ENCODE results near the gene SPR.

DNA sequence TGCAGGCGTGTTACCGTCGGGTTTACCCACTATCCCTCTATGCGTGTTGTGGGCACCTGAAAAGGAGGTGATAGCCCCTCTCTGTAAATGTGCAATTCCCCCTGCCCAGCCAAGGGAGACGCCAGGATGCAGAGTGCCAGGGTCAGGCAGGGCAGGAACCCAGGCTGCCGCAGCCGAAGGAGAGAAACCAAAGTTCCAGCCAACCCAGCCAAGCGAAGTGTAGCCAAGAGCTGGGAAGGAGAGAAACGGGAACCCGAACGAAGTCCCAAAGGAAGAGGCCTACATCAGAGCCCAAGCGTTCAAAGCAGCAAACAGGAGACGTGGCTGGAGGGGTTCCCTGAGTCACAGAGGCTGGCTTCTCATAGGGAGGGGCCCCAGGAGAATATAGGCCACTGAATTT, 24.2 kb upstream of the SPR start:
- TF ChIP-seq POLR2AphosphoS5 (IDR thresholded peaks at IDR 0.05) = no peak
- TF ChIP-seq, protein P1, sequence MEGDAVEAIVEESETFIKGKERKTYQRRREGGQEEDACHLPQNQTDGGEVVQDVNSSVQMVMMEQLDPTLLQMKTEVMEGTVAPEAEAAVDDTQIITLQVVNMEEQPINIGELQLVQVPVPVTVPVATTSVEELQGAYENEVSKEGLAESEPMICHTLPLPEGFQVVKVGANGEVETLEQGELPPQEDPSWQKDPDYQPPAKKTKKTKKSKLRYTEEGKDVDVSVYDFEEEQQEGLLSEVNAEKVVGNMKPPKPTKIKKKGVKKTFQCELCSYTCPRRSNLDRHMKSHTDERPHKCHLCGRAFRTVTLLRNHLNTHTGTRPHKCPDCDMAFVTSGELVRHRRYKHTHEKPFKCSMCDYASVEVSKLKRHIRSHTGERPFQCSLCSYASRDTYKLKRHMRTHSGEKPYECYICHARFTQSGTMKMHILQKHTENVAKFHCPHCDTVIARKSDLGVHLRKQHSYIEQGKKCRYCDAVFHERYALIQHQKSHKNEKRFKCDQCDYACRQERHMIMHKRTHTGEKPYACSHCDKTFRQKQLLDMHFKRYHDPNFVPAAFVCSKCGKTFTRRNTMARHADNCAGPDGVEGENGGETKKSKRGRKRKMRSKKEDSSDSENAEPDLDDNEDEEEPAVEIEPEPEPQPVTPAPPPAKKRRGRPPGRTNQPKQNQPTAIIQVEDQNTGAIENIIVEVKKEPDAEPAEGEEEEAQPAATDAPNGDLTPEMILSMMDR (IDR thresholded peaks at IDR 0.05) = no peak
